HG03378 (cell line): ENCODE data around the gene RAX2.
"Not testable (repeated sequence)": the region's sequence is repeated elsewhere in the genome, so short reads cannot be mapped to it uniquely, and the experiment has no call there.

Source experiments
- ATAC-seq: cut with Tn5 transposase; IDR thresholded peaks from one replicate; pipeline ENCODE4 v1.9.1; 2021; ENCODE audit warnings: mild to moderate bottlenecking, moderate library complexity; ENCODE audit not compliant: unreplicated experiment

RAX2 gene

DNA sequence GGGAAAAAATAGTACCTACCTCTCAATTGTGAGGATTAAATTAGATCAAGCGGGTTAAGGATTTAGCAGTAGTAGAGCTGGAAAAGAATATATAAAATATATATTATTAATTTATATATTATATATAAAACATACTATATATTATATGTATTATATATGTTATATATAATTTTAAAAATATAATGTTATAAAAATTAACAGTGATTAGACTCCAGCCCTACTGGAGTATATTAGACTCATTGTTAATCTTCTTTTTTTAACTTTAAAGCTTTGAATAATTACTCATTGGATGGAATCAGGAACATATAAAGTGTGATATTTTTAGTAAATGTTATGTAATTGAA lies 9.9 kb downstream of the RAX2 start:
- ATAC-seq = no peak

DNA sequence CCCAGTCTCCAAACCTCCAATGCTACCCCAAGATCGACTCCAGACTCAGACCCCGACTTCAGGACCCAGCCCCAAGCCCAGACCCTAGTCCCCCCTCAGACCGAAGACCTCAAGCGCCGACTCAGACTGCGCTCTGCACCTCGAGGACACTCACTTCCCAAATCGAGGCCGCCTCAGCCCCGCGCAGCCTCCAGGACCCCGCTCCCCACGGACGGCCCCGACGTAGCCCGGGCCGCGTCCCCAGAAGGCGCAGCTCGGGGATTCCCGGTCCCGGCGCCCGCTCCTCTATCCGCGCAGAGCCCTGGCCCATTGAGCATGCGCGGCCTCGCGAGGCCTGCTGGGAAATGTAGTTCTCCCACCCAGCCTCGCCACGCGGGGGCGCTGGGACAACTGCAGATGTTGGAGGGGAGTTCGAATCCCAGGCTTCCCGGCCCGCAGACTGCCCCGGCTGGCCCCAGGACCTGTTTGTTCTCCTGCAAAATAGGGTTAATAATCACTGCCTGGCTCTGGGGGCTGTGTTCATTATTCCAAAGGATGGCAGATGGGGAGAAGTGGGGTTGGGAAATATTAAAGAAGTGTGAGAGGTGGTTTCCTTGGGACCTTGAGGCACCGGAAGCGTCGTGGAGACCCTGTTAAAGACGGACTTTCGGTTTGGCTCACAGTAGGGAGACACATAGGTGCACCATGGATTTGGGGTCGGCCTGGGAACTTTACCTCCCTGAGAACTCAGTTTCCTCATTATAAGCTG lies 10.5 kb downstream of the RAX2 start, which contains the start of gene APBA3:
Gene APBA3 (minus strand): TSS at position 311 of the 748 bp plus-strand sequence. CDS start 1,428 bp downstream, outside the sequence.
- ATAC-seq = peak; percentile 34

GRCh38 chr19:3760871-3761361 lies 11.1 kb downstream of the RAX2 start:
- ATAC-seq = no peak

DNA sequence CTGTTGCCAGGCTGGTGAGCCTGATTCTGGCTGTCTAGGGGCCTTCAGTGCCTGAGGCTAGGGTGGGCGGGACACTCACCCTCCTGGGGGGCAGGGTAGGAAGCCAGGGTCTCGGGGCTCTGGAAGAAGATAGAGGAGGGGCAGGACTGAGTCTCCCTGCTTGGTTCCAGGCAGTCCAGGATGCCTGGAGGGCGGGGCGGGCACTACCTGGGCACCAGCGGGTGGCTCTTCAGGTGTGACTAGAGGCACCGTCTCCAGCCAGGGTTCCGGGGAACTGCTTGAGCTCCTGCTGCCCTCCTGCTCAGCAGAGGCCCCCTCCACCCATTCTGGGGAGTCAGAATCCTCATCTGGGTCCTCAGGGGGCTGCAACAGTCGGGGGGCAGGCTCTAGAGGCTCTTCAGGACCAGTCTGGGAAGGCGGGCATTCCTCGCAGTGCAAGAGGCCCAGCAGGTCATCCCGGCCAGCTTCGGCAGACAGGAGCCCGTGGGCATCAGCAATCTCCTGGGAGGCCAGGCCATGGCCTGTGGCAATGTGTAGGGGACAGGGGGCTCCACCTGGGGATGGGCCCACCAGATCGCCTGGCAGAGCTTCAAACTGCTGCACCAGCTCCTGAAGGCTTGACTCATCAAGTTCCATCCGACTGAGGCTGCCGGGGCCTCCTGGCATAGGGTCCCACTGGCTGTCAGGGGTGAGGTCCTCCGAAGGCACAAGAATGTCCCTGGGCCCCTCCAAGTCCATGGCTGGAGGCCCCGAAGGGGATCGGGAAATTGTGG lies 12.4 kb downstream of the RAX2 start:
- no peak for ATAC-seq

- ATAC-seq = not testable (repeated sequence)
Measured at GRCh38 chr19:3758297-3758696, 13.7 kb downstream of the RAX2 start.

DNA sequence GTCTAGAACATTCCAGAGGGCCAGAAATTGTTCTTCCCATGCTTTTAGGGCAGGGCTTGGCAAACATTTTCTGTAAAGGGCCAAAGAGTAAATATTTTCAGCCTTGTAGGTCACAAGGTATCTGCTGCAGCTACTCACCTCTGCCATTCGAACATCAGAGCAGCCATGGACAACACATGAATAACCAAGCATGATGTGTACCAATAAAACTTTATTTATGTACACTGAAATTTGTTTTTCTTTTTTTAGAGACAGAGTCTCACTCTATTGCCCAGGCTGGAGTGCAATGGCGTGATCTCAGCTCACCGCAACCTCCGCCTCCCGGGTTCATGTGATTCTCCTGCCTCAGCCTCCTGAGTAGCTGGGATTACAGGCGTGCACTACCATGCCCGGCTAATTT lies 14.3 kb downstream of the RAX2 start:
- ATAC-seq = not testable (repeated sequence)

DNA sequence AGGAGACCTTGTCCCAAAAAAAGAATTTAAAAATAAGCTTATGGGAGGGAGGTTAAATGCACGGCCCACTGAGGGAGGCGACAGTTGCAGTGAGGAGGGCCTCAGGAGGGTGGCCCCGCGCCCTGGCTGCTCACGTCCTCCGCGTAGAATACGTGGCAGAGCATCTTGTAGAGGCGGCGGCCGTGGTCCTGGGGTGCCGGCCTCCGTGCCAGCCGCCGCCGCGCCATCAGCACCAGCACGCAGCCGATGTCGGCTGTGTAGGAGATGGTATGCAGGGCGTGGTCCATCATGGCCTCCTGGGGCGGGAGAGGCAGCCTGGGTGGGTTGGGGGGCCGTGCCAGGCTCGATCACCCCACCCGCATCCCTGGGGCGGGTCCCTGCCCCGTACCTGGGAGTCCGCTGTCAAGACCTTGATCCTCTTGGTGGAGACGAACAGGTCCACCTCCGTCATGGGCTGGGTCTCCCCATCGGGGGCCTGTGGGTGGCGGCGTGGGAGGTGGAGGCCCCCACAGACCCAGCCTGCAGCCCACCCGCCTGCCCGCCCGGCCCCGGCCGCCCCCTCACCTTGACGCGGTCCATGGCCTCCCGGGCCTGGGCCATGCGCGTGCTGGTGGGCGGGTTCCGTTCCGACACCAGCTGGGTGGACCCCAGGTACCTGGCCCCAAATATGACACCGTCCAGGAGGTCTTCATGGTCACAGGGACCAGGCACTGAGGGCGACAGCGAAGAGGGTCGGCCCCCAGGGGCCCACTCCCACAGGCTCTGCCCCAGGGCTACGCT lies 18.2 kb downstream of the RAX2 start:
- ATAC-seq = no peak

- no peak for ATAC-seq
Measured at GRCh38 chr19:3752492-3752891, 19.5 kb downstream of the RAX2 start.

DNA sequence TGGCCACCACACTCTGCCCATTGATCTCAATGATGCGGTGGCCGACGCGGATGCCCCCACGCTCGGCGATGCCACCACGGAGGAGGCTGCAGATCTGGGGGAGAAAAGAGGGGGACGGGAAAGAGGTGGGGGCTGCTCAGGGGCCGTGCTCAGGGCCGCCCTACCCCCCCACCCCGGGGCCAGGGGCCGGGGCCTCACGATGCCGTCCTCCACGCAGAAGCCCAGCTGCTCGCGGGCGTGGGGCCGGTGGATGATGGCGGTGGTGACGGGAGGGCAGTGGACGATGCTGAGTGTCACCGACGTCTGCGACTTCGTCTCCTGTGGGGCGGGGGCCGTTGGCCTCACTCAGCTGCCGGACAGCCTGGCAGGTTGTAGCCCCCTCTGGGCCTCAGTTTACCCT lies 20.8 kb downstream of the RAX2 start:
- no peak for ATAC-seq

GRCh38 chr19:3750211-3750610 lies 21.8 kb downstream of the RAX2 start:
- ATAC-seq = no peak

DNA sequence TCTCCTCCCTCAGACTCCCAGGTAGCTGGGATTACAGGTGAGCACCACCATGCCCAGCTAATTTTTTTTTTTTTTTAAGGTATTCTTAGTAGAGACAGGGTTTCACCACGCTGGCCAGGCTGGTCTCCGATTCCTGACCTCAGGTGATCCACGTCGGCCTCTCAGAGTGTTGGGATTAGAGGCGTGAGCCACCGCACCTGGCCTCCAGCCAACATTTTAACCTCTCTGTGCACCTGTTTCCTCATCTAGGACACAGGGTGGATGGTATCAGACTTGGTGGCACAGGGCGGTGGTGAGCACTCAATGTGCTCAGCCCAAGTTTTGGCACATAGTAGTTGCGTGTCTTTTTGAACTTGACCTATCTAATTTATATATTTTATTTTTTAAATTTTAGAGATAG lies 23.1 kb downstream of the RAX2 start:
- ATAC-seq = no peak

DNA sequence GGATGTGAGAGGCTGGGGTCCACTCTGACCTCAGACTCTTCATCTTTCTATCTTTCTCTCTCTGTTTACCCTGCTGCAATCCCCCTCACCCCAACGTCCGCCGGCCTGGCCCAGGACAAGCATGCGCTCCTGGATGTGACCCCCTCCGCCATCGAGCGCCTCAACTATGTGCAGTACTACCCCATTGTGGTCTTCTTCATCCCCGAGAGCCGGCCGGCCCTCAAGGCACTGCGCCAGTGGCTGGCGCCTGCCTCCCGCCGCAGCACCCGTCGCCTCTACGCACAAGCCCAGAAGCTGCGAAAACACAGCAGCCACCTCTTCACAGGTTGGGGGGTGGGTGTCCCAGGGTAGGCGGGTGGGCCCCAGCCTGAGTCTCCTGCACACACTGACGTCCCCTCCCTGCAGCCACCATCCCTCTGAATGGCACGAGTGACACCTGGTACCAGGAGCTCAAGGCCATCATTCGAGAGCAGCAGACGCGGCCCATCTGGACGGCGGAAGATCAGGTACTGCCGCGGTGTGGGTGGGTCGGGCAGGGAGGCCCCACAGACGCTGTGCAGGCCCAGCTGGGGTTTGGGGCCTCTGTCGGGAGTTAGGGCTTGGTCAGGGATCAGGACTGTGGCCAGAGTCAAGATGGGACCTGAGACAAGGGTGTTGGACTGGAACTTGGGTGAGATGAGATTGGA lies 25.5 kb downstream of the RAX2 start:
- no peak for ATAC-seq

DNA sequence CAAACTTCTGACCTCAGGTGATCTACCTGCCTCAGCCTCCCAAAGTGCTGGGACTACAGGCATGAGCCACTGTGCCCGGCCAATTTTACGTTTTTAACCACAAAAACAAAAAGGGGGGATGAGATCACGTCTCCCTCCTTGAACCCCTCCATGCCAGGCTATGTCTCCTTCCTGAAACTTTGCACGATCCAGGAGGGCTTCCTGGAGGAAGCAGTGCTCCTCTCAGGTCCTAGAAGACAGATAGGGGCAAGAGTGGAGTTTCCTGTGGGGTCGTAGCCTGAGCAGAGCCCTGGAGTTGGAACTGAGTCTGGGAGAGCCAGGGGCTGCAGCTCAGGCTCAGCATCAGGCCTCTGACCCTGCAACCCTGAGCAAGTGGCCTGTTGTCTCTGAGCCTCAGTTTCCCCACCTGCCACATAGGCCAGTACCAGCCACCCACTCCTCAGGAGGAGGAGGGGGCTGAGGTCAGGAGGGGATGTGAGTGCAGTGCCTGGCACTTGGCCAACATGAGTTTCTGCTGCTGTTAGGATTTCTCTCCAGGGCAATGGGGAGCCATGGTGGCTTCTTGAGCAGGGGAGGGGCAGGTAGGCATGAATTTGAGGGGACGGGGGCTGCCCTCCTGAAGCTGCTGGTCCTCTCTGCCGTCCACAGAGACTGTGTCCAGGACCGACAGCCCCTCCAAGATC lies 26.5 kb downstream of the RAX2 start:
- no peak for ATAC-seq

DNA sequence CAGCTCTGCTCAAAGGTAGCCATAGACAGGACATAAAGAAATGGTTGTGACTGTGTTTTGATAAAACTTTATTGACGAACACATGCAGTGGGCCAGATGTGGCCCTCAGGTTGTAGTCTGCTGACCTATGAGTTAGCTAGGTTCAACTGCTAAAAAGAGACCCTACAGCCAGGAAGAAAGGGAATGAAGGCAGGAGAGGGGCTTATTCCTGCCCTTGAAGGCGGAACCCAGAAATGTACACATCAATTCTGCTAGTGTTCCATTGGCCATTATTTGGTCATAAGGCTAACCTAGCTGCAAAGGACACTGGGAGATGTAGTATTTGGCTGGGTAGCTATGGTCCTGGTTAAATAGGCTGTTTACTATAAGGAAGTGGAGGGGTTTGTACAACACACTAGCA lies 28.5 kb downstream of the RAX2 start:
- no peak for ATAC-seq

DNA sequence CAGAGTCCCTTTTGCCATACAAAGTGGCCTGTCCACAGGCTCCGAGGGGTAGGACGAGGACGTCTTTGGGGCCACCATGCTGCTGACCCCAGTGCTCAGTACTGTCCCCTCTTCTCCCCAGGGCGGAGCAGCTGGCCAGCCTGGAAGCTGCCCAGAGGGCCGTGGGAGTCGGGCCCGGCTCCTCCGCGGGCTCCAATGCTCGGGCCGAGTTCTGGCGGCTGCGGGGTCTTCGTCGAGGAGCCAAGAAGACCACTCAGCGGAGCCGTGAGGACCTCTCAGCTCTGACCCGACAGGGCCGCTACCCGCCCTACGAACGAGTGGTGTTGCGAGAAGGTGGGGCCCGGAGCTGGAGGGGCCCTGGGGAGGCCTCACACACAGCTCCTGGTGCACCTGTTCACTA lies 31.6 kb downstream of the RAX2 start:
- no peak for ATAC-seq

- no peak for ATAC-seq
Measured at GRCh38 chr19:3738477-3739220, 33.4 kb downstream of the RAX2 start.

DNA sequence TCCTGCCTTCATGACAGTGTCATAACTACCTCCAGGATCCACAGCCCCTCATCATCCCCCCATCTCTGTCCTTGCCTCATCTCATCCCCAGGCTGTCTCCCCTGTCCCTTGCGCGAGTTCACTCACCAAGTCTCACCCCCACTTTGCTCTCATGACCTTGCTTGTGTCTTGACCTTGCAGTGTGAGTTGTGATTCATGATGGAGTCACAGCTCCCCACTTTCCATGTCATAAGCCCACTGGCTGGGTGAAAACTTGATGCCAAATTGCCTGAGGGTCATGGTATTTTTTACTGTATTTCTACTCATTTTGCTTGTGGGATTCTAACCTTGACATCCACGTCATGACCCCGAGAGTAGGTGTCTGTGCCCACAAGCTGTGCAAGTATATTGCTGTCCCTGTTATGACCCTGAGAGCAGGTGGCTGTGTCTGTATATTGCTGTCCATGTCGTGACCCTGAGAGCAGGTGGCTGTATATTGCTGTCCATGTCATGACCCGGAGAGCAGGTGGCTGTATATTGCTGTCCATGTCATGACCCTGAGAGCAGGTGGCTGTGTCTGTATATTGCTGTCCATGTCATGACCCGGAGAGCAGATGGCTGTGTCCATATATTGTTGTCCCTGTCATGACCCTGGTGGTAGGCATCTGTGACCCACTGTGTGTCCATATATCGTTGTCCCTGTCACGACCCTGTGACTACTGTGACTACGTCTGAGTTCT lies 34.4 kb downstream of the RAX2 start:
- ATAC-seq = no peak

- no peak for ATAC-seq
Measured at GRCh38 chr19:3736106-3736724, 35.8 kb downstream of the RAX2 start.

GRCh38 chr19:3734310-3734600 lies 37.8 kb downstream of the RAX2 start:
- no peak for ATAC-seq
